ENCODE measurements around the gene ATP2B2.

The ATP2B2 gene

DNA sequence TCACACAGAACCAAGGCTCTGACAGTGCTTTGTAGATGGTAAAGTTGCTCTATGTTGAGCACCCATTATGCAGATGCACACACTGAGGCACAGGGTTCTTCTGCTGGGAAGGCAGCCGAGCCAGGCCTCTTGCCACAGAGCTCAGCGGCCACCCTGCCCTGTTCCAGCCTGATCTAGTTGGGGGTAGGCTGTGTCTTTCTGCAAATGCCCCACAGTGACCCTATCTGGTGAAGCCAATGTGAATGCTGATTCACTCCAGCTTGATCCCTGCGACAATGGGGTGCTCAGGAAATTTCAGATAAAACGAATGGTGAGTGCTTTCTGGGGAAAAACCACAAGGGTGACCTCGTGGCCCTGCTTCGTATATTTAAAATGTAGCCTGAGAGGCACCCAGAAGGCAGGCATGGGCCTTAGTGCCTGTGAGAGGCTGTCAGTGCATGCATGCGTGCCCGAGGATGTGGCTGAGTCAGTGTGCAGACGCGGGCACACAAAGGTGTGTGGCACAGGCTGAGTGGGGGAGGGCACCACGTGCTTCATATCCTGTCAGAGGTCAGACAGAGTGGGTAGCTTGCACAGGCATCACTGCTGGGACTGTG lies 85.7 kb downstream of the ATP2B2 start:
- Histone ChIP-seq H3K14ac (ENCODE audit: low read length in 2 of 2) (peak overlapping the region in 1 of 2 experiments; percentile 30), H2BK5ac (ENCODE audit: low read depth, low read length, poor library complexity, severe bottlenecking) (no peak overlapping the region), H3K4me3 (ENCODE audit: insufficient read depth in 1 of 2, low read depth in 1 of 2, low read length in 2 of 2) (no peak overlapping the region), H3K36me3 (ENCODE audit: control insufficient read depth in 1 of 2, insufficient read depth in 2 of 2, low read depth in 1 of 2, low read length in 2 of 2) (no peaks in the 10 kb centered on the region), H3K4me2 (ENCODE audit: low read length, poor library complexity, severe bottlenecking) (no peak overlapping the region), H2BK120ac (ENCODE audit: low read depth, low read length) (no peak overlapping the region), H3K9me3 (ENCODE audit: control insufficient read depth, low read length) (no peaks in the 10 kb centered on the region), H2BK15ac (ENCODE audit: low read depth, poor library complexity, severe bottlenecking) (no peak overlapping the region), H2AFZ (ENCODE audit: low read depth, low read length) (no peak overlapping the region), H4K91ac (ENCODE audit: low read length) (peak overlapping the region; percentile 18), H3K4me1 (ENCODE audit: control insufficient read depth, insufficient read depth, low read depth, low read length) (peaks cover 3% of the 10 kb centered on the region), H3K23ac (ENCODE audit: low read length in 2 of 2) (no peak overlapping the region), H3K27ac (ENCODE audit: low read length, poor library complexity, severe bottlenecking) (no peak overlapping the region), H2BK12ac (ENCODE audit: low read length in 2 of 2) (no peak overlapping the region), H4K8ac (ENCODE audit: low read length) (peak overlapping the region; percentile 21), H3K27me3 (ENCODE audit: control insufficient read depth in 1 of 2, insufficient read depth in 1 of 2, low read length in 2 of 2) (peaks cover 17 to 90% of the 10 kb centered on the region in 2 experiments), H3K18ac (ENCODE audit: low read depth in 1 of 2, low read length in 2 of 2) (no peak overlapping the region), H2AK5ac (ENCODE audit: low read length, severe bottlenecking) (no peak overlapping the region), H3K4ac (ENCODE audit: low read depth in 1 of 2, low read length in 2 of 2) (no peak overlapping the region), H3K79me1 (replicated peaks; ENCODE audit: low read length, poor library complexity, severe bottlenecking) (no peaks in the 10 kb centered on the region), H3K9ac (ENCODE audit: low read length) (no peak overlapping the region)
- no peak for DNase-seq
- 53% methylated on average over 11 of the region's 11 CpGs for WGBS

- H3K79me1 ChIP-seq (replicated peaks; ENCODE audit: low read length, poor library complexity, severe bottlenecking), result no peaks in the 10 kb centered on the region
- WGBS, result 80% methylated on average over 1 of the region's 2 CpGs
- H3K4ac ChIP-seq (ENCODE audit: low read depth in 1 of 2, low read length in 2 of 2), result no peak overlapping the region
- H4K91ac ChIP-seq (ENCODE audit: low read length), result no peak overlapping the region
- H2BK12ac ChIP-seq (ENCODE audit: low read length in 2 of 2), result no peak overlapping the region
- no peak overlapping the region for H3K14ac ChIP-seq (ENCODE audit: low read length in 2 of 2)
- no peak overlapping the region for H3K9ac ChIP-seq (ENCODE audit: low read length)
- no peaks in the 10 kb centered on the region for H3K36me3 ChIP-seq (ENCODE audit: control insufficient read depth in 1 of 2, insufficient read depth in 2 of 2, low read depth in 1 of 2, low read length in 2 of 2)
- no peak overlapping the region for H2BK120ac ChIP-seq (ENCODE audit: low read depth, low read length)
- H3K27ac ChIP-seq (ENCODE audit: low read length, poor library complexity, severe bottlenecking), result no peak overlapping the region
- no peak overlapping the region for H2AFZ ChIP-seq (ENCODE audit: low read depth, low read length)
- H3K4me2 ChIP-seq (ENCODE audit: low read length, poor library complexity, severe bottlenecking), result no peak overlapping the region
- no peaks in the 10 kb centered on the region for H3K9me3 ChIP-seq (ENCODE audit: control insufficient read depth, low read length)
- H3K4me3 ChIP-seq (ENCODE audit: insufficient read depth in 1 of 2, low read depth in 1 of 2, low read length in 2 of 2), result no peak overlapping the region
- no peak overlapping the region for H2BK5ac ChIP-seq (ENCODE audit: low read depth, low read length, poor library complexity, severe bottlenecking)
- H3K4me1 ChIP-seq (ENCODE audit: control insufficient read depth, insufficient read depth, low read depth, low read length), result peaks cover 3% of the 10 kb centered on the region
- H2AK5ac ChIP-seq (ENCODE audit: low read length, severe bottlenecking), result no peak overlapping the region
- no peak overlapping the region for H2BK15ac ChIP-seq (ENCODE audit: low read depth, poor library complexity, severe bottlenecking)
- H3K18ac ChIP-seq (ENCODE audit: low read depth in 1 of 2, low read length in 2 of 2), result no peak overlapping the region
- H3K27me3 ChIP-seq (ENCODE audit: control insufficient read depth in 1 of 2, insufficient read depth in 1 of 2, low read length in 2 of 2), result peaks cover 17 to 90% of the 10 kb centered on the region in 2 experiments
- peak; percentile 27 for DNase-seq
- no peak overlapping the region for H3K23ac ChIP-seq (ENCODE audit: low read length in 2 of 2)
- no peak overlapping the region for H4K8ac ChIP-seq (ENCODE audit: low read length)
Observed at GRCh38 chr3:10417847-10418246, 87.5 kb downstream of the ATP2B2 start.

GRCh38 chr3:10416730-10417300 lies 88.6 kb downstream of the ATP2B2 start:
- H3K9ac ChIP-seq (ENCODE audit: low read length), result no peak overlapping the region
- no peak overlapping the region for H3K4ac ChIP-seq (ENCODE audit: low read depth in 1 of 2, low read length in 2 of 2)
- no peaks in the 10 kb centered on the region for H3K36me3 ChIP-seq (ENCODE audit: control insufficient read depth in 1 of 2, insufficient read depth in 2 of 2, low read depth in 1 of 2, low read length in 2 of 2)
- no peak overlapping the region for H4K8ac ChIP-seq (ENCODE audit: low read length)
- no peak overlapping the region for H3K4me3 ChIP-seq (ENCODE audit: insufficient read depth in 1 of 2, low read depth in 1 of 2, low read length in 2 of 2)
- no peak overlapping the region for H3K18ac ChIP-seq (ENCODE audit: low read depth in 1 of 2, low read length in 2 of 2)
- no peak overlapping the region for H3K4me2 ChIP-seq (ENCODE audit: low read length, poor library complexity, severe bottlenecking)
- H3K4me1 ChIP-seq (ENCODE audit: control insufficient read depth, insufficient read depth, low read depth, low read length), result peaks cover 3% of the 10 kb centered on the region
- no peak overlapping the region for H2AFZ ChIP-seq (ENCODE audit: low read depth, low read length)
- H2AK5ac ChIP-seq (ENCODE audit: low read length, severe bottlenecking), result no peak overlapping the region
- no peak for DNase-seq
- no peak overlapping the region for H4K91ac ChIP-seq (ENCODE audit: low read length)
- H3K27me3 ChIP-seq (ENCODE audit: control insufficient read depth in 1 of 2, insufficient read depth in 1 of 2, low read length in 2 of 2), result peaks cover 13 to 89% of the 10 kb centered on the region in 2 experiments
- H3K9me3 ChIP-seq (ENCODE audit: control insufficient read depth, low read length), result no peaks in the 10 kb centered on the region
- no peak overlapping the region for H3K27ac ChIP-seq (ENCODE audit: low read length, poor library complexity, severe bottlenecking)
- no peak overlapping the region for H2BK12ac ChIP-seq (ENCODE audit: low read length in 2 of 2)
- H3K79me1 ChIP-seq (replicated peaks; ENCODE audit: low read length, poor library complexity, severe bottlenecking), result no peaks in the 10 kb centered on the region
- H3K23ac ChIP-seq (ENCODE audit: low read length in 2 of 2), result no peak overlapping the region
- no peak overlapping the region for H2BK15ac ChIP-seq (ENCODE audit: low read depth, poor library complexity, severe bottlenecking)
- 80% methylated on average over 19 of the region's 19 CpGs for WGBS
- H3K14ac ChIP-seq (ENCODE audit: low read length in 2 of 2), result no peak overlapping the region
- H2BK120ac ChIP-seq (ENCODE audit: low read depth, low read length), result no peak overlapping the region
- H2BK5ac ChIP-seq (ENCODE audit: low read depth, low read length, poor library complexity, severe bottlenecking), result no peak overlapping the region

DNA sequence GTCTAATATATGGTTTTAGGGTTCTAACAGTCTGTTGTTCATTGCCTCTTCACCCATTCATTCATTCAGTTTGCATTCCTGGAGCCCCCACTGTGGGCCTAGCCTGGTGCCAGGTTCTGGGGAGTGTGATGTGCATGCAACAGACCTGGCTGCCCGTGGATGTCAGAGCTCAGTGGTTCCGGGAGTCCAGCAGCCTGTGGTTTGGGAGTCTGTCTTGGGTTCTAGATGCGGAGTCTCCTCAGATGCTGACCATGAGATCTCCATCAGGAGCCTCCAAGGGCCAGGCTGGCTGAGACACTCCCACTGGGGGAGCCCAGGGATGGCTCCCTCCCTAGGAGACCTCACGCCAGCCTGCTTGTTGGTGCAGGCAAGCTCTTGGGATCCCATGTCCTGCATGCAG lies 92.3 kb downstream of the ATP2B2 start:
- no peak overlapping the region for H3K4ac ChIP-seq (ENCODE audit: low read depth in 1 of 2, low read length in 2 of 2)
- no peaks in the 10 kb centered on the region for H3K9me3 ChIP-seq (ENCODE audit: control insufficient read depth, low read length)
- no peak overlapping the region for H3K18ac ChIP-seq (ENCODE audit: low read depth in 1 of 2, low read length in 2 of 2)
- no peak overlapping the region for H3K9ac ChIP-seq (ENCODE audit: low read length)
- no peak overlapping the region for H3K27ac ChIP-seq (ENCODE audit: low read length, poor library complexity, severe bottlenecking)
- no peak overlapping the region for H3K4me3 ChIP-seq (ENCODE audit: insufficient read depth in 1 of 2, low read depth in 1 of 2, low read length in 2 of 2)
- H3K79me1 ChIP-seq (replicated peaks; ENCODE audit: low read length, poor library complexity, severe bottlenecking), result no peaks in the 10 kb centered on the region
- no peak overlapping the region for H2BK120ac ChIP-seq (ENCODE audit: low read depth, low read length)
- H3K14ac ChIP-seq (ENCODE audit: low read length in 2 of 2), result no peak overlapping the region
- H2AFZ ChIP-seq (ENCODE audit: low read depth, low read length), result no peak overlapping the region
- H2BK5ac ChIP-seq (ENCODE audit: low read depth, low read length, poor library complexity, severe bottlenecking), result no peak overlapping the region
- peaks cover 11 to 62% of the 10 kb centered on the region in 2 experiments for H3K27me3 ChIP-seq (ENCODE audit: control insufficient read depth in 1 of 2, insufficient read depth in 1 of 2, low read length in 2 of 2)
- H3K4me2 ChIP-seq (ENCODE audit: low read length, poor library complexity, severe bottlenecking), result no peak overlapping the region
- no peak overlapping the region for H3K23ac ChIP-seq (ENCODE audit: low read length in 2 of 2)
- WGBS, result 80% methylated on average over 4 of the region's 4 CpGs
- no peak for DNase-seq
- H2BK12ac ChIP-seq (ENCODE audit: low read length in 2 of 2), result no peak overlapping the region
- H2AK5ac ChIP-seq (ENCODE audit: low read length, severe bottlenecking), result no peak overlapping the region
- H4K91ac ChIP-seq (ENCODE audit: low read length), result no peak overlapping the region
- H3K4me1 ChIP-seq (ENCODE audit: control insufficient read depth, insufficient read depth, low read depth, low read length), result no peaks in the 10 kb centered on the region
- no peak overlapping the region for H4K8ac ChIP-seq (ENCODE audit: low read length)
- no peak overlapping the region for H2BK15ac ChIP-seq (ENCODE audit: low read depth, poor library complexity, severe bottlenecking)
- H3K36me3 ChIP-seq (ENCODE audit: control insufficient read depth in 1 of 2, insufficient read depth in 2 of 2, low read depth in 1 of 2, low read length in 2 of 2), result no peaks in the 10 kb centered on the region
